HepG2 (cell line): ENCODE data around the gene COQ7. TPM values are rescaled to one million over a fixed set of nuclear protein-coding genes. Genes with fewer than 3 reads are reported as not detected.

Experiments
- ATAC-seq: fragments of 200-7000 bp; cut with Tn5 transposase; 3 replicates; pipeline ENCODE4 v1.9.1; 2020; ENCODE audit warnings: mild to moderate bottlenecking, moderate library complexity
- BruUV-seq: library from RNA; stranded (reverse); fragments of 400-500 nt; replicated peaks from 2 replicates; lab custom pipeline; 2021; lab: Mats Ljungman, UMichigan
- CTCF ChIA-PET: fragments of 300-600 bp; formaldehyde crosslinking; extraction: SDS; loops from one replicate; lab custom pipeline; 2021; ENCODE audit warnings: low total read pairs, inconsistent platforms, low intra/inter-chr PET ratio; lab: Yijun Ruan, JAX
- POLR2A ChIA-PET: fragments of 350-600 bp; sonication (Branson Sonifier 250); formaldehyde crosslinking; loops from one replicate; lab custom pipeline; 2020; ENCODE audit warnings: antibody characterized with exemption, inconsistent platforms; lab: Yijun Ruan, JAX
- DNase-seq: peaks from one replicate; pipeline ENCODE4 v3.0.0-alpha.2; 2015; ENCODE audit warnings: low spot score
- FAIRE-seq: peaks from 3 replicates; lab custom pipeline; 2011; peaks lifted over from hg19 to GRCh38; lab: Jason Lieb, UNC
- H2AFZ ChIP-seq: one replicate; pipeline ENCODE4 v1.6.1; 2011; ENCODE audit warnings: low read length, inconsistent platforms
- H3K27ac ChIP-seq: fragments of 300-600 bp; 3 replicates; pipeline ENCODE4 v1.8.0; 2011; ENCODE audit warnings: mixed run types, mild to moderate bottlenecking, mixed read lengths, low read length, inconsistent platforms; ENCODE audit not compliant: insufficient read depth; ENCODE audit errors: extremely low read length
- H3K27me3 ChIP-seq, 2 experiments: fragments of 200-600 bp in 1 of 2; 2 replicates in 1 of 2; 3 replicates in 1 of 2; pipeline versions ENCODE4 v1.6.0 to v1.8.0; 2011; ENCODE audit warnings: low read length in 2 of 2, mild to moderate bottlenecking in 2 of 2, moderate library complexity in 2 of 2, inconsistent platforms in 1 of 2; ENCODE audit not compliant: insufficient read depth in 2 of 2, control insufficient read depth in 1 of 2
- H3K36me3 ChIP-seq, 2 experiments: fragments of 200-600 bp in 1 of 2; replicated peaks in 1 of 2; 2 replicates in 1 of 2; 3 replicates in 1 of 2; pipeline versions ENCODE4 v1.5.1 to v1.8.0; 2011; ENCODE audit warnings: low read length in 2 of 2, inconsistent platforms in 1 of 2; ENCODE audit not compliant: insufficient read depth in 2 of 2, control insufficient read depth in 1 of 2
- H3K4me1 ChIP-seq: 2 replicates; pipeline ENCODE4 v1.5.1; 2012; ENCODE audit warnings: low read length, inconsistent platforms; ENCODE audit not compliant: insufficient read depth
- H3K4me2 ChIP-seq: 2 replicates; pipeline ENCODE4 v1.6.0; 2011; ENCODE audit warnings: low read depth, low read length, inconsistent platforms
- H3K4me3 ChIP-seq, 3 experiments: fragments of 200-600 bp in 1 of 3; sonication (generic), shearing (Covaris generic) in 1 of 3; replicated peaks in 1 of 3; 2 replicates each; pipeline ENCODE4 v1.5.1; 2011 to 2016; ENCODE audit warnings: low read length in 3 of 3, inconsistent platforms in 2 of 3, low read depth in 2 of 3, mild to moderate bottlenecking in 2 of 3, control low read depth in 1 of 3, mixed read lengths in 1 of 3; ENCODE audit not compliant: insufficient read depth in 1 of 3
- H3K79me2 ChIP-seq: one replicate; pipeline ENCODE4 v1.6.1; 2011; ENCODE audit warnings: low read length, inconsistent platforms; ENCODE audit not compliant: insufficient read depth
- H3K9ac ChIP-seq: 2 replicates; pipeline ENCODE4 v1.6.0; 2011; ENCODE audit warnings: mild to moderate bottlenecking, low read depth, low read length, inconsistent platforms; ENCODE audit not compliant: insufficient read depth
- H3K9me3 ChIP-seq: 2 replicates; pipeline ENCODE4 v1.5.1; 2012; ENCODE audit warnings: mild to moderate bottlenecking, low read length
- H4K20me1 ChIP-seq: 2 replicates; pipeline ENCODE4 v1.6.0; 2011; ENCODE audit warnings: inconsistent platforms, mild to moderate bottlenecking, low read length, moderate library complexity; ENCODE audit not compliant: insufficient read depth
- CHD4 ChIP-seq: fragments of 200-600 bp; sonication (generic); IDR thresholded peaks from 2 replicates; pipeline ENCODE4 v1.7.0; 2017; ENCODE audit warnings: mild to moderate bottlenecking, low read length, borderline replicate concordance
- EZH2 ChIP-seq: conservative IDR thresholded peaks from 2 replicates; pipeline ENCODE4 v1.6.1; 2012; ENCODE audit warnings: mild to moderate bottlenecking, low read depth, low read length, moderate library complexity
- GPBP1L1 ChIP-seq: sonication (generic); formaldehyde crosslinking; IDR thresholded peaks from 2 replicates; pipeline ENCODE4 v1.5.0; 2020; ENCODE audit warnings: mild to moderate bottlenecking, missing genetic modification reagents
- RARG ChIP-seq: sonication (generic); formaldehyde crosslinking; IDR thresholded peaks from 2 replicates; pipeline ENCODE4 v1.4.0; 2020; ENCODE audit warnings: low read depth, mild to moderate bottlenecking, missing genetic modification reagents
- RBAK ChIP-seq: sonication (generic); formaldehyde crosslinking; IDR thresholded peaks from 2 replicates; pipeline ENCODE4 v1.5.1; 2020; ENCODE audit warnings: mild to moderate bottlenecking, missing genetic modification reagents
- ZNF12 ChIP-seq: sonication (generic); formaldehyde crosslinking; IDR thresholded peaks from 2 replicates; pipeline ENCODE4 v1.5.0; 2020; ENCODE audit warnings: missing genetic modification reagents
- ZNF451 ChIP-seq: sonication (generic); formaldehyde crosslinking; IDR thresholded peaks from 2 replicates; pipeline ENCODE4 v1.5.0; 2020; ENCODE audit warnings: mild to moderate bottlenecking, missing genetic modification reagents
- WGBS: methylation state at CpG from one replicate; pipeline ENCODE4 v1.1.6; 2017; ENCODE audit warnings: low lambda C conversion rate; 5-methylcytosine and 5-hydroxymethylcytosine counted together
- in situ Hi-C: cut with HindIII; loops from 2 replicates; pipeline ENCODE4 v1.10.0; 2017; ENCODE audit warnings: low pct_unique_long_range_greater_than_20kb; ENCODE audit not compliant: extremely low pct_ligation_motif_present
- intact Hi-C: fragments of 100-400 bp; cut with micrococcal nuclease; formaldehyde crosslinking; loops from one replicate; pipeline ENCODE4 v1.10.0; 2022; ENCODE audit not compliant: unreplicated experiment
- polyA plus RNA-seq, 8 experiments: library from polyadenylated mRNA; depleted of rRNA in 3 of 8; stranded (reverse) in 7 of 8; unstranded in 1 of 8; fragments of >200 nt; fragmentation: Illumina TruSeq in 4 of 8; extraction: Trizol in 4 of 8; gene quantifications; 2 replicates each; pipeline versions ENCODE4 v1.2.1 to v1.2.3, GENCODE V29; 2011 to 2016; ENCODE audit warnings: low read depth in 4 of 8, missing spikeins in 1 of 8, mixed read lengths in 1 of 8; ENCODE audit not compliant: insufficient read depth in 1 of 8
- total RNA-seq, 5 experiments: library from RNA; depleted of rRNA; stranded (reverse); fragments of >200 nt; fragmentation: Illumina TruSeq; extraction: Trizol; gene quantifications; 2 replicates each; pipeline ENCODE4 v1.2.3, GENCODE V29; 2016; ENCODE audit warnings: low read depth in 1 of 5

COQ7 gene
- total and polyA plus RNA-seq, 2 of the 13 experiments (the other 11 are each of a cell fraction or from before 2014, with no cell fraction given) = 20.1 to 45.7 TPM

- in situ Hi-C loops = no loop called here
- Histone ChIP-seq H3K27ac (no peak overlapping the region), H2AFZ (no peak overlapping the region), H4K20me1 (no peaks in the 10 kb centered on the region), H3K4me2 (no peak overlapping the region), H3K9ac (no peak overlapping the region), H3K9me3 (no peaks in the 10 kb centered on the region), H3K27me3 (peaks cover 2 to 7% of the 10 kb centered on the region in 2 experiments; a peak in 2 of 5 replicates), H3K4me1 (peaks cover 26% of the 10 kb centered on the region)
- FAIRE-seq = no peak
- CTCF ChIA-PET = no interaction called here
- no TSS peak for BruUV-seq
- no peak for TF ChIP-seq ZNF451
- TF ChIP-seq RARG (CRISPR knock-in tag) = no peak
- no peak for TF ChIP-seq GPBP1L1
- TF ChIP-seq EZH2 = no peak
- peak; percentile 97 for TF ChIP-seq RBAK (CRISPR knock-in tag)
- peak; percentile 54; the same call in 1 of the 2 replicates for TF ChIP-seq CHD4
- peak; percentile 99 for TF ChIP-seq ZNF12 (CRISPR knock-in tag)
- TF ChIP-seq, all 625 proteins: peak for 3
- Histone ChIP-seq H3K36me3 (no peaks in the 10 kb centered on the region), H3K4me3 (no peak overlapping the region), H3K79me2 (no peaks in the 10 kb centered on the region)
- POLR2A ChIA-PET = no interaction called here
- no peak for DNase-seq
- 5% methylated on average over 1 of the region's 1 CpG for WGBS
- intact Hi-C loops = no loop called here
- ATAC-seq = no peak
Observed at GRCh38 chr16:19098173-19098572, 30.8 kb downstream of the COQ7 start.
